ENCODE data around the gene PRR33. TPM values are rescaled to one million over a fixed set of nuclear protein-coding genes. Genes with fewer than 3 reads are reported as not detected.
A peak's percentile ranks its signal among the peaks of the same experiment; 100 is the strongest.

Gene PRR33
- total RNA-seq, 4 donors from 2014 or later = not detected

- no peak for DNase-seq (ENCODE audit: low spot score in 2 of 2)
- H3K27ac ChIP-seq = peak overlapping the region; percentile 8 to 77 (median 52)
- 46 to 56% methylated on average over 9 to 25 of the region's 25 CpGs for WGBS, 2 donors
These were observed 22.9 kb downstream of the PRR33 start for GRCh38 chr11:1868636-1869291.

GRCh38 chr11:1868056-1868635 is 23.5 kb downstream of the PRR33 start:
- 84 to 97% methylated on average over 5 to 11 of the region's 14 CpGs for WGBS, 2 donors
- H3K27ac ChIP-seq = peak overlapping the region; percentile 8 to 77 (median 52)

More at GRCh38 chr11:1868636-1869291, 22.9 kb downstream of the PRR33 start:
- no peaks in the 10 kb centered on the region for H3K36me3 ChIP-seq
- TF ChIP-seq EP300 (IDR thresholded peaks at IDR 0.05) = no peak
- no peak for TF ChIP-seq POLR2A (IDR thresholded peaks at IDR 0.05)
- TF ChIP-seq CTCF (IDR thresholded peaks at IDR 0.05) = no peak
- peaks cover 0 to 13% of the 10 kb centered on the region in 2 donors for H3K27me3 ChIP-seq
- peaks cover 0 to 87% (median 44%) of the 10 kb centered on the region in 4 donors for H3K4me1 ChIP-seq
- H3K9me3 ChIP-seq = no peaks in the 10 kb centered on the region
- H3K4me3 ChIP-seq = peak overlapping the region in 2 of 4 donors; percentile 10 to 41

GRCh38 chr11:1867381-1867780 is 24.3 kb downstream of the PRR33 start:
- DNase-seq (ENCODE audit: low spot score in 2 of 2) = no peak
- no peaks in the 10 kb centered on the region for H3K36me3 ChIP-seq
- H3K27ac ChIP-seq = no peak overlapping the region
- WGBS, 2 donors = 68 to 78% methylated on average over 6 to 8 of the region's 8 CpGs
- peaks cover 0 to 13% of the 10 kb centered on the region in 2 donors for H3K27me3 ChIP-seq
- H3K4me1 ChIP-seq = peaks cover 0 to 88% (median 53%) of the 10 kb centered on the region in 4 donors
- H3K4me3 ChIP-seq = no peak overlapping the region
- no peak for TF ChIP-seq POLR2A (IDR thresholded peaks at IDR 0.05)
- TF ChIP-seq EP300 (IDR thresholded peaks at IDR 0.05) = no peak
- no peak for TF ChIP-seq CTCF (IDR thresholded peaks at IDR 0.05)
- no peaks in the 10 kb centered on the region for H3K9me3 ChIP-seq

More at GRCh38 chr11:1868056-1868635, 23.5 kb downstream of the PRR33 start:
- Histone ChIP-seq H3K4me1 (peaks cover 0 to 88% (median 50%) of the 10 kb centered on the region in 4 donors), H3K36me3 (no peaks in the 10 kb centered on the region), H3K4me3 (peak overlapping the region in 1 of 4 donors; percentile 41), H3K9me3 (no peaks in the 10 kb centered on the region), H3K27me3 (peaks cover 0 to 13% of the 10 kb centered on the region in 2 donors)
- no peak for TF ChIP-seq CTCF (IDR thresholded peaks at IDR 0.05)
- no peak for DNase-seq (ENCODE audit: low spot score in 2 of 2)

GRCh38 chr11:1866776-1867175 is 24.9 kb downstream of the PRR33 start:
- Histone ChIP-seq H3K4me1 (peaks cover 0 to 87% (median 53%) of the 10 kb centered on the region in 4 donors), H3K27ac (peak overlapping the region in 1 of 4 donors; percentile 0), H3K9me3 (no peaks in the 10 kb centered on the region), H3K36me3 (no peaks in the 10 kb centered on the region), H3K27me3 (peaks cover 0 to 13% of the 10 kb centered on the region in 2 donors), H3K4me3 (no peak overlapping the region)
- TF ChIP-seq POLR2A (IDR thresholded peaks at IDR 0.05) (no peak), CTCF (IDR thresholded peaks at IDR 0.05) (no peak), EP300 (IDR thresholded peaks at IDR 0.05) (no peak)
- DNase-seq (ENCODE audit: low spot score in 2 of 2) = no peak
- 78 to 85% methylated on average over 10 to 12 of the region's 15 CpGs for WGBS, 2 donors

- DNase-seq (ENCODE audit: low spot score in 2 of 2) = no peak
- peaks cover 0 to 11% of the 10 kb centered on the region in 2 donors for H3K27me3 ChIP-seq
- H3K9me3 ChIP-seq = no peaks in the 10 kb centered on the region
- peaks cover 0 to 87% (median 53%) of the 10 kb centered on the region in 4 donors for H3K4me1 ChIP-seq
- no peaks in the 10 kb centered on the region for H3K36me3 ChIP-seq
- WGBS, 2 donors = 86 to 100% methylated on average over 4 to 8 of the region's 8 CpGs
- no peak overlapping the region for H3K4me3 ChIP-seq
- TF ChIP-seq POLR2A (IDR thresholded peaks at IDR 0.05) (no peak), EP300 (IDR thresholded peaks at IDR 0.05) (no peak), CTCF (IDR thresholded peaks at IDR 0.05) (no peak)
- peak overlapping the region in 1 of 4 donors; percentile 0 for H3K27ac ChIP-seq
These were observed 25.5 kb downstream of the PRR33 start for GRCh38 chr11:1866226-1866625.
